Transverse colon (tissue), 4 donors: ENCODE measurements around the gene PSMB7.

Source experiments
- POLR2AphosphoS5 ChIP-seq, 3 donors: sonication (generic); formaldehyde crosslinking; IDR thresholded peaks; one replicate each; pipeline ENCODE4 v1.6.1; 2016; ENCODE audit warnings: antibody characterized with exemption in 3 of 3
- TF ChIP-seq, protein P1 (sequence below), 5 experiments: fragments of 200-600 bp in 3 of 5; fragments of 450-650 bp in 2 of 5; sonication (generic) in 3 of 5; IDR thresholded peaks; 1 replicate in 2 of 5; 2 replicates in 3 of 5; pipeline ENCODE4 v1.5.1; 2016 to 2017; ENCODE audit warnings: antibody characterized with exemption in 5 of 5, inconsistent platforms in 3 of 5, mild to moderate bottlenecking in 2 of 5, moderate library complexity in 1 of 5

- TF ChIP-seq, protein P1, sequence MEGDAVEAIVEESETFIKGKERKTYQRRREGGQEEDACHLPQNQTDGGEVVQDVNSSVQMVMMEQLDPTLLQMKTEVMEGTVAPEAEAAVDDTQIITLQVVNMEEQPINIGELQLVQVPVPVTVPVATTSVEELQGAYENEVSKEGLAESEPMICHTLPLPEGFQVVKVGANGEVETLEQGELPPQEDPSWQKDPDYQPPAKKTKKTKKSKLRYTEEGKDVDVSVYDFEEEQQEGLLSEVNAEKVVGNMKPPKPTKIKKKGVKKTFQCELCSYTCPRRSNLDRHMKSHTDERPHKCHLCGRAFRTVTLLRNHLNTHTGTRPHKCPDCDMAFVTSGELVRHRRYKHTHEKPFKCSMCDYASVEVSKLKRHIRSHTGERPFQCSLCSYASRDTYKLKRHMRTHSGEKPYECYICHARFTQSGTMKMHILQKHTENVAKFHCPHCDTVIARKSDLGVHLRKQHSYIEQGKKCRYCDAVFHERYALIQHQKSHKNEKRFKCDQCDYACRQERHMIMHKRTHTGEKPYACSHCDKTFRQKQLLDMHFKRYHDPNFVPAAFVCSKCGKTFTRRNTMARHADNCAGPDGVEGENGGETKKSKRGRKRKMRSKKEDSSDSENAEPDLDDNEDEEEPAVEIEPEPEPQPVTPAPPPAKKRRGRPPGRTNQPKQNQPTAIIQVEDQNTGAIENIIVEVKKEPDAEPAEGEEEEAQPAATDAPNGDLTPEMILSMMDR (IDR thresholded peaks at IDR 0.05), result no peak
- TF ChIP-seq POLR2AphosphoS5 (IDR thresholded peaks at IDR 0.05), result no peak
Measured at GRCh38 chr9:124321416-124321815, 93.8 kb downstream of the PSMB7 start.
